Mesendoderm (in vitro differentiated cells): ENCODE results near the gene KCNMB3.
"Not testable (repeated sequence)": the region's sequence is repeated elsewhere in the genome, so short reads cannot be mapped to it uniquely, and the experiment has no call there.

ENCODE experiments used
- DNase-seq: peaks from one replicate; pipeline ENCODE4 v3.0.0; 2013
- H2AK5ac ChIP-seq: 2 replicates; pipeline ENCODE4 v1.6.1; 2013; ENCODE audit warnings: low read length, inconsistent platforms
- H2BK120ac ChIP-seq: 2 replicates; pipeline ENCODE4 v1.6.1; 2013; ENCODE audit warnings: low read depth, mild to moderate bottlenecking, low read length, moderate library complexity, mixed read lengths
- H2BK15ac ChIP-seq: replicated peaks from 2 replicates; pipeline ENCODE4 v1.6.1; 2013; ENCODE audit warnings: low read depth, mild to moderate bottlenecking, moderate library complexity
- H2BK5ac ChIP-seq: 2 replicates; pipeline ENCODE4 v1.6.1; 2013; ENCODE audit warnings: low read length, inconsistent platforms
- H3K18ac ChIP-seq: 2 replicates; pipeline ENCODE4 v1.6.1; 2013; ENCODE audit warnings: mild to moderate bottlenecking, low read length, mixed read lengths
- H3K23ac ChIP-seq: one replicate; pipeline ENCODE4 v1.6.1; 2013; ENCODE audit warnings: low read length
- H3K27ac ChIP-seq: 2 replicates; pipeline ENCODE4 v1.5.1; 2013; ENCODE audit warnings: low read depth, mild to moderate bottlenecking, inconsistent platforms, low read length, moderate library complexity
- H3K27me3 ChIP-seq: 2 replicates; pipeline ENCODE4 v1.6.1; 2013; ENCODE audit warnings: low read length, control low read depth, mild to moderate bottlenecking, inconsistent platforms; ENCODE audit not compliant: insufficient read depth, poor library complexity
- H3K36me3 ChIP-seq: 2 replicates; pipeline ENCODE4 v1.6.1; 2013; ENCODE audit warnings: low read length, inconsistent platforms; ENCODE audit not compliant: control insufficient read depth, insufficient read depth
- H3K4ac ChIP-seq: one replicate; pipeline ENCODE4 v1.6.1; 2013; ENCODE audit warnings: low read depth, mild to moderate bottlenecking, low read length, moderate library complexity
- H3K4me1 ChIP-seq: 2 replicates; pipeline ENCODE4 v1.6.1; 2013; ENCODE audit warnings: low read depth, low read length, inconsistent platforms; ENCODE audit not compliant: control insufficient read depth
- H3K4me2 ChIP-seq: 2 replicates; pipeline ENCODE4 v1.6.1; 2013; ENCODE audit warnings: low read length
- H3K4me3 ChIP-seq: 2 replicates; pipeline ENCODE4 v1.5.1; 2013; ENCODE audit warnings: mild to moderate bottlenecking, low read length
- H3K56ac ChIP-seq: one replicate; pipeline ENCODE4 v1.6.1; 2013; ENCODE audit warnings: low read length
- H3K79me1 ChIP-seq: 2 replicates; pipeline ENCODE4 v1.6.1; 2013; ENCODE audit warnings: low read length, inconsistent platforms
- H3K79me2 ChIP-seq: 2 replicates; pipeline ENCODE4 v1.6.1; 2013; ENCODE audit warnings: mild to moderate bottlenecking, low read length; ENCODE audit not compliant: control insufficient read depth, insufficient read depth
- H3K9ac ChIP-seq: 2 replicates; pipeline ENCODE4 v1.6.1; 2013; ENCODE audit warnings: low read length, inconsistent platforms
- H4K5ac ChIP-seq: one replicate; pipeline ENCODE4 v1.6.1; 2013; ENCODE audit warnings: low read length
- H4K8ac ChIP-seq: one replicate; pipeline ENCODE4 v1.6.1; 2013; ENCODE audit warnings: low read depth, mild to moderate bottlenecking, control low read depth, low read length, moderate library complexity
- WGBS: extraction: QIAGEN DNeasy Blood & Tissue Kit; methylation state at CpG from one replicate; pipeline ENCODE4 v1.1.7; 2013; ENCODE audit warnings: low lambda C conversion rate, missing lambda C conversion rate; ENCODE audit not compliant: insufficient coverage; ENCODE audit errors: extremely low coverage; 5-methylcytosine and 5-hydroxymethylcytosine counted together

KCNMB3 gene

DNA sequence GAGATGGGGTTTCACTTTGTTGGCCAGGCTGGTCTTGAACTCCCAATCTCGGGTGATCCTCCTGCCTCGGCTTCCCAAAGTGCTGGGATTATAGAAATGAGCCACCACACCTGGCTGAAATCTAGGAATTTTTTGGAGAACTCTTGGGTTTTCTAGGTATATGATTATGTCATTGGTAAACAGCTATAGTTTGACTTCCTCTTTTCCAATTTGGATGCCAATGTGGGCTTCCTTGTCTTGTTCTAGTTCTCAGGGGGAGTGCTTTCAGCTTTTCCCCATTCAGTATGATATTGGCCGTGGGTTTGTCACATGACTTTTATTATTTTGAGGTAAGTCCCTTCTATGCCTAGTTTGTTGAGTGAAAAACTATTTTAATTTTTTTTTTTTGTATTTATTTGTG lies 17.9 kb downstream of the KCNMB3 start:
- no peak overlapping the region for H4K5ac ChIP-seq
- no peak overlapping the region for H2BK15ac ChIP-seq
- H3K36me3 ChIP-seq: no peaks in the 10 kb centered on the region
- H3K4me2 ChIP-seq: no peak overlapping the region
- no peaks in the 10 kb centered on the region for H3K4me1 ChIP-seq
- H2AK5ac ChIP-seq: no peak overlapping the region
- H3K18ac ChIP-seq: no peak overlapping the region
- H3K56ac ChIP-seq: no peak overlapping the region
- no peak for DNase-seq
- H3K23ac ChIP-seq: no peak overlapping the region
- no peak overlapping the region for H4K8ac ChIP-seq
- no peak overlapping the region for H3K9ac ChIP-seq
- no peak overlapping the region for H3K4me3 ChIP-seq
- no peak overlapping the region for H3K4ac ChIP-seq
- no peaks in the 10 kb centered on the region for H3K27me3 ChIP-seq
- H3K79me1 ChIP-seq: no peaks in the 10 kb centered on the region
- H3K27ac ChIP-seq: no peak overlapping the region
- H2BK120ac ChIP-seq: no peak overlapping the region
- WGBS: no CpG with 5 or more reads among the region's 3 CpGs
- H2BK5ac ChIP-seq: no peak overlapping the region
- no peaks in the 10 kb centered on the region for H3K79me2 ChIP-seq

GRCh38 chr3:179229177-179229576 lies 21.7 kb downstream of the KCNMB3 start:
- Histone ChIP-seq H3K23ac (no peak overlapping the region), H3K4me3 (no peak overlapping the region), H4K5ac (no peak overlapping the region), H3K36me3 (no peaks in the 10 kb centered on the region), H4K8ac (no peak overlapping the region), H3K27ac (no peak overlapping the region), H3K79me1 (no peaks in the 10 kb centered on the region), H3K4ac (no peak overlapping the region), H3K79me2 (no peaks in the 10 kb centered on the region), H3K27me3 (no peaks in the 10 kb centered on the region), H2BK15ac (no peak overlapping the region), H2BK120ac (no peak overlapping the region), H3K18ac (no peak overlapping the region), H3K4me2 (no peak overlapping the region), H3K9ac (no peak overlapping the region), H3K56ac (no peak overlapping the region), H2BK5ac (no peak overlapping the region), H2AK5ac (no peak overlapping the region), H3K4me1 (no peaks in the 10 kb centered on the region)
- DNase-seq: peak; percentile 19
- no CpG with 5 or more reads among the region's 5 CpGs for WGBS

- no peak overlapping the region for H2BK15ac ChIP-seq
- no peak overlapping the region for H3K18ac ChIP-seq
- H3K4me3 ChIP-seq: no peak overlapping the region
- H3K4ac ChIP-seq: no peak overlapping the region
- H3K27ac ChIP-seq: no peak overlapping the region
- no peaks in the 10 kb centered on the region for H3K36me3 ChIP-seq
- no peaks in the 10 kb centered on the region for H3K4me1 ChIP-seq
- no peak overlapping the region for H3K56ac ChIP-seq
- WGBS: 100% methylated on average over 2 of the region's 3 CpGs
- no peak overlapping the region for H2BK120ac ChIP-seq
- no peaks in the 10 kb centered on the region for H3K79me2 ChIP-seq
- DNase-seq: peak; percentile 60
- H2AK5ac ChIP-seq: no peak overlapping the region
- H3K23ac ChIP-seq: no peak overlapping the region
- H3K27me3 ChIP-seq: no peaks in the 10 kb centered on the region
- no peak overlapping the region for H4K5ac ChIP-seq
- no peaks in the 10 kb centered on the region for H3K79me1 ChIP-seq
- H4K8ac ChIP-seq: no peak overlapping the region
- no peak overlapping the region for H2BK5ac ChIP-seq
- no peak overlapping the region for H3K9ac ChIP-seq
- no peak overlapping the region for H3K4me2 ChIP-seq
These were observed 23.6 kb downstream of the KCNMB3 start for GRCh38 chr3:179227349-179227748.

DNA sequence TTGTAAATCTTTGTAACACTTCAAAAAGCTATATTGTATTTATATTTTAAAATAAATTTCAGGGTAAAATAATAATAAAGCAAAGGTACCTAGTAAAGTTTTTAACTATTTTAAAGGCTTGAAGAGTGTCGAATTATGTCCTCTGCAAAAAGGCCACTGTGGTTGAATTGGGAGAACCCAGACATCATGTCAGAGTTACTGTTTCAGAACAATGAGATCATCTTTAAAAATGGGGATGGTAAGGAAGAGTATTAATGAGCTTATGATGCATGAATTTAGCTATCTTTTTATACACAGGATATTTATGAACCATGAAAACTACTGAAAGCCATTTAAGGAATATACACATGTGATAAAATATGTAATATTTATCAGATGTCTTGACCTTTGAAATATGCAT lies 26.3 kb downstream of the KCNMB3 start:
- Histone ChIP-seq H4K8ac (no peak overlapping the region), H3K56ac (no peak overlapping the region), H4K5ac (no peak overlapping the region), H3K27ac (no peak overlapping the region), H2AK5ac (no peak overlapping the region), H3K36me3 (no peaks in the 10 kb centered on the region), H3K9ac (no peak overlapping the region), H3K79me1 (no peaks in the 10 kb centered on the region), H2BK120ac (no peak overlapping the region), H2BK5ac (no peak overlapping the region), H3K4ac (no peak overlapping the region), H3K23ac (no peak overlapping the region), H3K4me1 (no peaks in the 10 kb centered on the region), H3K4me2 (no peak overlapping the region), H3K18ac (no peak overlapping the region), H3K79me2 (no peaks in the 10 kb centered on the region), H3K4me3 (no peak overlapping the region), H2BK15ac (no peak overlapping the region), H3K27me3 (no peaks in the 10 kb centered on the region)
- no CpG with 5 or more reads among the region's 1 CpG for WGBS
- no peak for DNase-seq

DNA sequence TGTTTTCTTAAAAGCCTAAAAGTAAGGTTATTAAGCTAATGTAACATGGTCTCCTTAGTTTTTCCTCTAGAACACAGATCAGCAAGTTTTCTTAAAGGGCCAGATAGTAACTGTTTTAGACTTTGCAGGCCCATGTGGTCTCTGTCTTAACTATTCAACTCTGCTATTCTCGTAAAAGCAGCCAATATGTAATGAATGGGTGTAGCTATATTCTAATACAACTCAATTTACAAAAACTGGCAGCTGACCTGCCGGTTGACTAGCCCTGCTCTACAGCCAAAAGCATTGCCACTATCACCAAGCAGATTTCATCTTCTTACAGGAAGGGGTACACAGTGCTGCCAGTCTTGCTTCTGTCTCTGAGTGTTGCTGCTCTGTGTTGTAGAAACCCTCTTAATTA lies 27.4 kb downstream of the KCNMB3 start:
- no peak overlapping the region for H3K4ac ChIP-seq
- no peak overlapping the region for H2BK5ac ChIP-seq
- H2BK15ac ChIP-seq: no peak overlapping the region
- no peaks in the 10 kb centered on the region for H3K79me2 ChIP-seq
- H2BK120ac ChIP-seq: no peak overlapping the region
- no peak overlapping the region for H3K23ac ChIP-seq
- no peak overlapping the region for H2AK5ac ChIP-seq
- no peak overlapping the region for H3K4me2 ChIP-seq
- DNase-seq: no peak
- H3K27ac ChIP-seq: no peak overlapping the region
- H3K18ac ChIP-seq: no peak overlapping the region
- H4K8ac ChIP-seq: no peak overlapping the region
- no peaks in the 10 kb centered on the region for H3K79me1 ChIP-seq
- no peaks in the 10 kb centered on the region for H3K4me1 ChIP-seq
- no peak overlapping the region for H3K4me3 ChIP-seq
- H3K9ac ChIP-seq: no peak overlapping the region
- H3K56ac ChIP-seq: no peak overlapping the region
- H4K5ac ChIP-seq: no peak overlapping the region
- no peaks in the 10 kb centered on the region for H3K36me3 ChIP-seq
- no CpG with 5 or more reads among the region's 2 CpGs for WGBS
- no peaks in the 10 kb centered on the region for H3K27me3 ChIP-seq

GRCh38 chr3:179218213-179218612 lies 32.7 kb downstream of the KCNMB3 start:
- not testable (repeated sequence) for DNase-seq

More at GRCh38 chr3:179218213-179218612, 32.7 kb downstream of the KCNMB3 start:
- not testable (repeated sequence) for H4K5ac ChIP-seq, H3K27me3 ChIP-seq, H3K23ac ChIP-seq, H3K18ac ChIP-seq, H3K79me1 ChIP-seq, H3K4me1 ChIP-seq, H2AK5ac ChIP-seq, H3K4me3 ChIP-seq, H3K4ac ChIP-seq, H2BK5ac ChIP-seq, H3K9ac ChIP-seq, H2BK120ac ChIP-seq, H3K36me3 ChIP-seq, H2BK15ac ChIP-seq, H4K8ac ChIP-seq, H3K79me2 ChIP-seq, H3K4me2 ChIP-seq, H3K56ac ChIP-seq, H3K27ac ChIP-seq
- WGBS: no CpG with 5 or more reads among the region's 1 CpG
